Stimulated activated CD4-positive, alpha-beta T cell treated with anti-CD3 and anti-CD28 coated beads, Interleukin-15, amount 100 ng/mL, for 24 hours (primary cell): ENCODE measurements around the gene LINC01488.

ENCODE experiments used
- DNase-seq: peaks from one replicate; pipeline ENCODE4 v3.0.0-alpha.2; 2020

Gene LINC01488

GRCh38 chr11:69465236-69466000 is 16.0 kb upstream of the LINC01488 start:
- DNase-seq, result no peak

- no peak for DNase-seq
These were observed 15.4 kb upstream of the LINC01488 start for GRCh38 chr11:69466039-69466438.

- DNase-seq, result no peak
These were observed 14.3 kb upstream of the LINC01488 start for GRCh38 chr11:69467196-69467595.

- no peak for DNase-seq
These were observed 13.8 kb upstream of the LINC01488 start for GRCh38 chr11:69467646-69468045.

- DNase-seq, result no peak
These were observed 13.2 kb upstream of the LINC01488 start for GRCh38 chr11:69468221-69468620.

GRCh38 chr11:69468911-69469885 is 12.3 kb upstream of the LINC01488 start:
- DNase-seq, result no peak

- no peak for DNase-seq
These were observed 11.2 kb upstream of the LINC01488 start for GRCh38 chr11:69470301-69470700.

- DNase-seq, result no peak
These were observed 10.4 kb upstream of the LINC01488 start for GRCh38 chr11:69470793-69471728.

- no peak for DNase-seq
These were observed 9.5 kb upstream of the LINC01488 start for GRCh38 chr11:69471729-69472540.

- no peak for DNase-seq
These were observed 8.8 kb upstream of the LINC01488 start for GRCh38 chr11:69472541-69473275.

- DNase-seq, result no peak
These were observed 8.1 kb upstream of the LINC01488 start for GRCh38 chr11:69473276-69473845.

GRCh38 chr11:69474736-69475135 is 6.7 kb upstream of the LINC01488 start:
- DNase-seq, result no peak

GRCh38 chr11:69475141-69475865 is 6.2 kb upstream of the LINC01488 start:
- DNase-seq, result no peak

GRCh38 chr11:69475866-69476471 is 5.5 kb upstream of the LINC01488 start:
- no peak for DNase-seq

- no peak for DNase-seq
These were observed 4.9 kb upstream of the LINC01488 start for GRCh38 chr11:69476509-69476961.

- no peak for DNase-seq
These were observed 4.4 kb upstream of the LINC01488 start for GRCh38 chr11:69477086-69477485.

GRCh38 chr11:69479591-69480271 is 1.7 kb upstream of the LINC01488 start:
- no peak for DNase-seq

GRCh38 chr11:69480547-69481392 is 693 bp upstream of the LINC01488 start:
- DNase-seq, result no peak
